Lung microvascular endothelial cell (primary cell): ENCODE results near the gene GTPBP3. TPM values are rescaled to one million over a fixed set of nuclear protein-coding genes. Genes with fewer than 3 reads are reported as not detected.

ENCODE experiments used
- DNase-seq, 2 donors: peaks; one replicate each; pipeline versions ENCODE4 v3.0.0 to v3.0.0-alpha.2; 2010; ENCODE audit warnings: low read depth in 2 of 2
- total RNA-seq: library from RNA; depleted of rRNA; stranded (reverse); fragments of >200 nt; gene quantifications from 2 replicates; pipeline ENCODE4 v1.2.1, GENCODE V29; 2014

Gene GTPBP3
- total RNA-seq, 1 donor from 2014 or later, result 6.3 TPM

- no peak for DNase-seq
These were observed 43.2 kb downstream of the GTPBP3 start for GRCh38 chr19:17380426-17381138.

- DNase-seq, result peak; percentile 63 to 75
These were observed 48.7 kb downstream of the GTPBP3 start for GRCh38 chr19:17385878-17386611.

- DNase-seq, result no peak
These were observed 51.9 kb downstream of the GTPBP3 start for GRCh38 chr19:17389288-17389687.

- no peak for DNase-seq
These were observed 52.8 kb downstream of the GTPBP3 start for GRCh38 chr19:17389957-17390664.

- DNase-seq, result peak; percentile 93 to 94
These were observed 53.5 kb downstream of the GTPBP3 start for GRCh38 chr19:17390665-17391370.

- no peak for DNase-seq
These were observed 54.2 kb downstream of the GTPBP3 start for GRCh38 chr19:17391371-17392151.

Other genes with a start within 250 kb of the GTPBP3 start
- gene USE1, start 122.2 kb upstream of the GTPBP3 start, total RNA-seq, result 10.7 and 12.9 TPM in 2 replicates
- 2.6 and 4.0 TPM in 2 replicates for gene OCEL1, start 111.3 kb upstream of the GTPBP3 start, total RNA-seq
- 22.9 and 38.5 TPM in 2 replicates for gene NR2F6, start 91.6 kb upstream of the GTPBP3 start, total RNA-seq
- gene USHBP1, start 72.8 kb upstream of the GTPBP3 start, total RNA-seq, result 21.6 and 33.5 TPM in 2 replicates
- gene BABAM1, start 70.1 kb upstream of the GTPBP3 start, total RNA-seq, result 61.3 and 73.2 TPM in 2 replicates
- gene ANKLE1, start 55.7 kb upstream of the GTPBP3 start, total RNA-seq, result 0.20 and 0.44 TPM in 2 replicates
- gene ABHD8, start 34.1 kb upstream of the GTPBP3 start, total RNA-seq, result 5.2 and 5.6 TPM in 2 replicates
- 29.6 and 56.9 TPM in 2 replicates for gene MRPL34, start 31.7 kb upstream of the GTPBP3 start, total RNA-seq
- 16.6 and 20.0 TPM in 2 replicates for gene DDA1, start 28.0 kb upstream of the GTPBP3 start, total RNA-seq
- 1.5 and 3.0 TPM in 2 replicates for gene ANO8, start 2.7 kb upstream of the GTPBP3 start, total RNA-seq
- 0.99 and 5.2 TPM in 2 replicates for gene PLVAP, start 39.8 kb downstream of the GTPBP3 start, total RNA-seq
- not detected in 2 replicates for gene CCDC194, start 56.6 kb downstream of the GTPBP3 start, total RNA-seq
- gene BST2, start 68.1 kb downstream of the GTPBP3 start, total RNA-seq, result 3.6 and 10.5 TPM in 2 replicates
- gene MVB12A, start 82.5 kb downstream of the GTPBP3 start, total RNA-seq, result 32.3 and 33.9 TPM in 2 replicates
- not detected in 2 replicates for gene TMEM221, start 111.1 kb downstream of the GTPBP3 start, total RNA-seq
- not detected in 2 replicates for gene NXNL1, start 123.4 kb downstream of the GTPBP3 start, total RNA-seq
- 12.6 and 22.2 TPM in 2 replicates for gene SLC27A1, start 133.0 kb downstream of the GTPBP3 start, total RNA-seq
- 46.4 and 67.5 TPM in 2 replicates for gene PGLS, start 174.1 kb downstream of the GTPBP3 start, total RNA-seq
- gene COLGALT1, start 218.1 kb downstream of the GTPBP3 start, total RNA-seq, result 44.0 and 49.7 TPM in 2 replicates